ENCODE data around the gene MAL.

Gene MAL

DNA sequence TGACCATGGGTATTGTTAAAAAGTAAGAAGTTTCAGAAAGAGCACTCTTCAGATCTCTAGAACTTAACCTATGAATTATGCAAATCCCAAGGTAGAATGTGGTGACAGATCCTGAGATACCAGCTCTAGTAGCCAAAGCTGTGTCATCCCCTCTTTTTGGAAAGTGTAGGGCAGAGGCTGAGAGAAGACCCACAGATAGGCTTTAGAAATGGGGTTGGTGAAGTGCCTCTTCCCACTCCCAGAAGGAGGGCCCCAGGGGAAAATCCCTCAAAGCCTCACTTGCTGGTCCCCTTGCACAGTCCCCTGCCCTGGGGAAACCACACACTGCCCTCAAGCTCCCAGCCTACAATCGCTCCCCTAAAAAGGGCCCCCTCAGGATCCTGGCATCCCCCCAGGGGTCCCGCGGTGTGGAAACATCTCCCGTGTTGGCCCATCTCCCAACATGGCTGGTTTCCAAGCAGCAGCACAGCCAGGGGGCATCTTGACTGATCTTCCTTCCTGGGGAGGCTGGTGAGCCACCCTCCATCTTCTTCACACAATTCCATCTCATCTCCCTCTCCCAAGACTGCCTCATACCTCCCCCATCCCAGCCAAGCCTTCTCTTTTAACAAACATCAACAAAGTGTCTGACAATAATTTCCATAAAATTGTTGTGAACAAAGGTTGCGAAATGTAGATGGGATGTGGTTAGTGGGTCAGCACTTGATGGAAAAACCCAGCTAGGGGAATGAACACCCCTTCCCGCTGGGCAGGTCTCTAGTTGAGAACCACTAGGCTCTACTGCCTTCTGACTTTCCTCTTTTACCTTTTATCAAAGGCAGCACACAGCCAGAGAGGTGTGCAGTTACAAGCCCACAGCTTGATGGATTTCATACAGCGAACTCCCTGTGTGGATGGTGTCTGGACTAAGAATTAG is 25.1 kb downstream of the MAL start:
- peak; percentile 41 for DNase-seq

- no peak for DNase-seq
These were observed 26.1 kb downstream of the MAL start for GRCh38 chr2:95051626-95052025.

DNA sequence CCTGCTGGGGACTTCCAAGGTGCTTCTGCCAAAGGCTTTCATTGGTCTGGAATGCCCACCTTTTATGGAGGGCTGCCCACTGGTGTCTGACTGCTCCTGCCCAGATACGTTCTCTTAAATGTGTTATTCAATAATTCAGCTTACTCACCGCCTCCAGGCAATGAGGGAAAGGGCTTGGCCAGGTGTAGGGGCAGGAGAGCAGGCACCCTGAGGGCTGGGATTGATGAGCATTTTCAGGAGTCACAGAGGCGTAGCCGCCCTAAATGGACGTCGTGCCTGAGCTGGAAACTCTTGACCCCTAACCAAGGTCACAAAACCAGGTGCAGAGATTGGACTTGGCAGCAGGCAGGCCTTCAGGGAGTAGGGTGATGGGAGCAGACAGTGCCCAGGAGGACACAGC is 26.8 kb downstream of the MAL start:
- DNase-seq: no peak

DNA sequence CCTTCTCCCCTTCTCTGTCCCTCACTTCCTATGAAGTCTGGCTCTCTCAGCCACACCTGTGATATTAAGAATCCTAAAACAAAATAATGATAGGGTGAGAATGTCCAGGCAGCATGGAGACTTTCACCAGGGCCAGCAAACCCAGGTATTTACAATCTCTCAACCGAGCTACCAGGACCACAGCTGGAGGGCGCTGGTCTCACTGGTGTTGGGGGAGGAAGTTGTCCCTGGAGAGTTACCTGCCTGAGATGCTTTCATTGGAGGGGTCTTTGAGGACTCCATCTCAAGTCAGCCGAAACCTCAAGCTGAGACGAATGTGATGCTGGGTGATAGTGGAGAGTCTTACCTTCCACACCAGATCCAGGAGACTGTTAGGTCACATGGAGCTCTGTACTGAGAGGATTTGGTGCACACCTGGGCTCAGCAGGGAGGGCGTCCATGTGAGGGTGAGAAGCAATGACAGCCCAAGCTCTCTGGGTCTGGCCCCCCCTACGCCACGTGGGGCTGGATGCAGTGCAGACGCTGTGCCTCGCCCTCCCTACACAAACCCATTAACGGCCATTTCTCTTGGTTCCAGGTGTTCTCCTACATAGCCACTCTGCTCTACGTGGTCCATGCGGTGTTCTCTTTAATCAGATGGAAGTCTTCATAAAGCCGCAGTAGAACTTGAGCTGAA is 27.4 kb downstream of the MAL start:
- DNase-seq: no peak

GRCh38 chr2:95053543-95053942 is 28.0 kb downstream of the MAL start:
- DNase-seq: no peak

DNA sequence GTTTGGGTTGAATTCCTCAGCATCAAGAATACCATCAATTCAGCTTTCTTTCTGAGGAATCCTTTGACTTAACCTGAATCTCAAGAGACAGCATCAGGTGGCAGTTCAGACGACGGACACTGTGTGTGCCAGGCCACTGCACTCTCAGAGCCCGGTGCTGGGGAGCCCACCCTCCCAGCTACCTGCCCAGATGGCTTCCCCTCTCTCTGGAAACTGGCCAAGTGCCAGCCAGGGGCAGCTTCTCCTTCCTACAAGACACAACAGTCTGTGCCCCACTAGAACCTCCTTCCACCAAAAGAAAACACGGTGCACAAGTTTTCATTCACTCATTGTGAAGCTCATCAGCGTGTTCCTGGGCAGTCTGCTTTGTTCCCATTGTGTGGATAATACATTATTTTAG is 28.5 kb downstream of the MAL start:
- no peak for DNase-seq

DNA sequence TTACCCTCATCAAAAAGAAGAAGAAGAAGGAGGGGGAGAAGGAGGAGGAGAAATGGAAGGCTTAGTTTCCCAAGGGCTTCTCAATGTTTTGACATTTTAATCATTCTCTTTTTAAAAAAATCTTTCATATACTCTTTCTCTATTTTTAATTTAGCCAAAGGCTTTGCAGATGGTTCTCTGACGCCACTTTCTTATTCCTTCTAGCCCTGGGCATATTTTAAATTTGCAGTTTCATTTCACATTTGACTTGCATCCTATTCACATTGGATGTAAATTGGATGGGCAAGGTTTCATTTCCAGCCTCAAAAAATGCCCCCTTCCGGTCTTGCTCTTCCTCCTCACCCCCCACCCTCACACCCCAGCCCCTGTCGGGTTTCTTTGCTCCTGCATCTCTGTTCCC is 29.8 kb downstream of the MAL start:
- DNase-seq: no peak

DNA sequence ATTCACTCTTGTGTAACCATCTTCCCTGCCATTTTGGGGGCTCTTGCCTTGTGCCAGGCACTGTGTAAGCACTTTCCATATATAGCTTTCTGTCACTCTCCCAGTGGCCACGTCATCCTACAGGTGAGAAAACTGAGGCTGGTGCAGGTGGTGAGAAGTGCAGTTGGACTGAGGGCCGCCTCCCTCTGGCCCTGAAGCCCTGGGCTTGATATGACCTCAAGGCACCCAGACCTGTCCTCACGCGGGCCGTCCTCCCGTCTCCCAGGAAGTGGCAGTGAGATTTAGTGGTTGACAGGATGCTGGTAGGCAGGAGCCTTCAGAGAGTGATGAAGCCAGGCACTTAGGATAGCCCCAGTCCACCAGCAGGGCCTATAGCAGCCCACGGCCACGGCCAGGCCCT is 30.5 kb downstream of the MAL start:
- no peak for DNase-seq

GRCh38 chr2:95056461-95057459 is 31.3 kb downstream of the MAL start:
- DNase-seq: no peak

DNA sequence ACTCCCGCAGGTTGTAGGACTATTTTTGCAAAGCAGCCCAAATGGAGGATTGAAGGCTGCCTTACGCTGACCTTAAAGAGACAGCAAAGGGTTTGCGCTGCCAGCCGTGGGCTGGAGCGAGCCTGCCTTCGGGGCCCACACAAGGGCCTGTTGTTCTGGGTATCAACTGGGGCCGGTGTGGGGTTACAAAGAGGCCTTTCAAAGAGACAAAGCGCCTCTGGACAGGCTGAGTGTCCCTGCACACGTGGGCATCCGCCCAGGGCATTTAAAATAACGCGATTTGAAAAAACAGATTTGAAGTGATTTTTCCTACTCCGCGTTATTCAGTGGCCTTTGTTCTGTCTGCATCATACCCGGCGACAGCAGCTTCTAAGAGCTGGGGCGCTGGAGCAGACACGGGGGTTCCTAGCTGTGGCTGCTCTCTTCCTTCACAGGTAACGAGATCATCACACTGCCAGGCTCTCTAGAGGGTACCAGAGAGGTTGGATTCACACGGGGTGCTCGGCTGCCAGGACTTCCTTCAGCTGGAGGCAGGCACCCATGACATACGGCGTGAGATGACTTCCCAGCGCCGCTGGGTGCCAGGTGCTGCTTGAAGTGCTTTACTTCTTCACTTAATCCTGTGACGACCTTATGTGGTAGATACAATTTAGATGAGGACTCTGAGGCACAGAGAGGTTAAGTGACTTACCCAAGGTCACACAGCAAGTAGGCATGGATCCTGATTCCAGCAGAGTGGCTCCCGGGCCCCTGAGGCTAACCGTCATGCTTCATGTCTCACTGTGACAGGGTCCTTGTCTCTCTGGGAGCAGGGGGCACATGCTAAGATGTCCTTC is 32.2 kb downstream of the MAL start:
- no peak for DNase-seq

DNA sequence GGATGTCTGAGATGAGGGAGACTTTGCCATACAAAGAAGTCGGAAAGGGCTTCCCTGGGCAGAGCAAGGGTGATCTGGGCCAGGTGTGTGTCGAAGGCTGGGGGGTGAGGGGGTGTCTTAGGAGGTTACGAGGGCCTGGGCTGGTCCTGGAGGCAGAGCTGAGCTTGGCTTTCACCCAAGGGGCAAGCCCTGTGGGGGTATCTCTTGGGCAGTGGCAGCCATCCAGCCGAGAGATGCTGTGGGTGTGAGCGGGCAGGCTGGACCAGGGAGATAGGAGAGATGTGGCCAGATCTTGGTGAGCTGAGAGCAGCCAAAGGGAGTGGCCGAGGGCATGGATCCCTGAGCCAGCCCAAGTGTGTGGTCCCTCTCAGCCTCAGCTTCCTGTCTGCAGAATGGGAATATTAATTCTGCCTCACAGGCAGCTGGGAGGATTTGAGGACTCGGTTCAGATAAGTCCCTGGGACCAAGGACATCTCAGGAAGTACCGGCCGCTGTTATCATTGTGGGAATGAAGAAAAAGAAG is 33.0 kb downstream of the MAL start:
- DNase-seq: no peak

DNA sequence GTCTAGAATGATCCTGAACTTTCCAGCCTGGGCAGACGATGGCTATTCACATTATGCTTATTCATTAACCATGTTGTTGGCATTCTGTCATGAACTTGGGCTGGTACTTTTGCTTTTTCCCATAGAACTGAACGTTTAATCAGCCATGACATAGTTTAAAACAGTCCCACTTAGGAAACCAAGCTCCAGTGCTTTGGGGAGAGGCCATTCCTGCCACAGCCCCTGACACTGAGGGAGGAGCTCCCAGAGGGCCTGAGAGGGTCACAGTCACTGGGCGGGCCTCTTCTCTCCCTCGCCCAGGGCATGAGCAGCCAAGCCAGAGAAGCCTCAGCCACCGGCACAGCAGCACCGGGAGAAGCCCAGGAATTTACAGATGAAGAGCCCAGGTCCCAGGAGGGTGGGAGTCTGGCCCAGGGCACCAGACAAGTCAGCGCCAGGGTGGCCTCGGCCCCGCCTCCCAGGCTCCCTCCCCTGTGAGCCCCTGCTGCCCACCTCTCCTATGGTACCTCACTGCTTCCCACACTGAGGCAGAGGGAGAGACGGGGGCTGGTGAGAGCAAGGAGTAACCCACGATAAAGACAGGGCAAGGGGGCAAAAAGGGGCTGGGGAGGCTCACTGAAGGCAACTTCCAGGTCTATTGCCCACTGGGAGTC is 33.6 kb downstream of the MAL start:
- no peak for DNase-seq

GRCh38 chr2:95059656-95060370 is 34.3 kb downstream of the MAL start:
- DNase-seq: no peak

DNA sequence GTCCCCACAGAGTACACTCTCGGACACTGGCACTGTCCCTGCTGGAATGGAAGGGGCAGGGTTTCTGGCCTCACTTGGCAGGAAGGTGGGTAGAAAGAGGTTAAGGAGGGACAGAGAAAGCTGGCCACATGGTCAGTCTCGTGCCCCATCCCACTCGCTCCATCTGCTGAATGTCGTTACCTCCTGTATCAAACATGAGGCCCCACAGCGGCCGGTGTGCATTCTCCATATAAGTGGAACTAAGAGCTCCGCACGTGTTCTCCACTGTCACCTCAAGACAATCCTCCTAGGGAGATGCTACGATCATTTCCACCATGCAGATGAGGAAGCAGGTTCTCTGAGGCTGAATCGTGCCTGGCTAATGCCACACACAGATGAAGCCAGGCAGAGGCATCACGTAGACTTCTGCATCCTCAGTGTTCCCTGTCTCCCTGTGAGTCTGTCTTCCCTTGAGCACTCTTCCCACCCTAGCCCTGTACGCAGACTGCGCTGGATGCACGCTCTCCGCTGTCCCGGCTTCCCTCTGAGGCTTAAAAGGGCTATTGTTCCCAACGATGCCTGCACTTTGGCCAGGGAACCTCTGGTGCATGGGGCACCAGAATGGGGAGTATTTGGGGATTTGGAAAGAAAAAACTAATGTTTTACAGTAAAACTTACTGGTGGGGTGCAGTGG is 35.1 kb downstream of the MAL start:
- DNase-seq: no peak

- no peak for DNase-seq
These were observed 35.6 kb downstream of the MAL start for GRCh38 chr2:95061119-95061512.

DNA sequence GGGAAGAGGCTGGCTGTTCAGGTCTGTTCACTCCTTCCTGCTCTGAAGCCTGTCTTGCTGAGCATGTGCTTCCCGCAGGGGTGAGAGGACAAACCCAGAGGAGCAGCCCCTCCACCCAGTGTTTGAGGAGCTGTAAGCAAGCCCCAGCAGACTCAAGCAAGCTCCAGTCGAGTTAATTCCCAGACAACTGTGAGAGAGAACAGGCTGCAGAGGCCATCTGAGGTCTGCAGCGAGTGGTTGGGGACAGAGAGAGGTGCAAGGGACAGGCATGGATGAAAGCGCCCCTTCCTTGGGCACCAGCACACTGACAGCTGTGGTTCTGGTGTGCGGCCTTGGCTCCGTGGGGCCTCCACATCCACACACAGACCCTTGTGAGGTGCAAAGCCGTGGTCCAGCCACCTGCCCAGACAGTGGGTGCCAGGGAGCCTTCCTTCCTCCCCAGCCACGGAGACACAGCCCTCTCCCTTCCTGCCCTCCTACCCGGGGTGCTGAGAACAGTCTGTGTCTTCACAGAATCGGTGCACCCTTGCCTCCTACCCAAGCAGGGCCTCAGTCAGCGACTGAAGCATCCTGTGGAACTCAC is 36.2 kb downstream of the MAL start:
- no peak for DNase-seq

DNA sequence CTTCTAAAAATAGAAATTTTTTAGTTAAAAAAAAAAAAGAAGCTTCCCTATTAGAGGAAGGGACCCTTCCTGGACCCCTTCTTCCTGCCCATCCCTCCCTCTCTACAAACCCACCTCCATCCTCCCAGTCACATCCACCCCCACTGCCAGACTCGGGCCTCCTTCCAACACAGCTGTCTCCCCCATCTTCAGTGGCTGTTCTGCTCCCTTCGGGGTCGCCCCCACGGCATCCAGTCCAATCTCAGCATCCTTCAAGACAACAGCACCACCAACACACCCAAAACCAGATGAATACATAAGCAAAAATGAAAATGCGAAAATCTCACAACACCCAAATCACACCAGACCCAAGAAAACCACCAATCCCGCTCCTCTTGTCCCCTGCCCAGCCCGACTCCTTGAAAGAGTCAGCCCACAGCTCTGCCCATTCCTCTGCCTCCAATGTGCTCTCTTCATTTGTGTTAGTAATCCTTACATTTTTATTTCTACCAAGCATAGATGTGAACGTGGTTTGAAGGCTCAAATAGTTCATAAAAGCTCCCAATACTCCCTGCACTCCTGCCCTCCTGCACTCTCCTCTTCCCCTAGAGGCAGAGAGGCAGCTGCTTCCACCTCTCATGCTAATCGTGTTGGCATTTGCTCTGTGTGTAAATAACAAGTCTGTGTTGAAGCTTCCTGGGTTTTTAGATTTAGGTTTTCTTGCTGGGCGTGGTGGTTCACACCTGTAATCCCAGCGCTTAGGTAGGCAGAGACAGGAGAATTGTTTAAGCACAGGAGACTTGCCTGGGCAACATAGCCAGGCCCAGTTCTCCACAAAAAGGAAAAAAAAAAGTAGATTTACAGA is 37.0 kb downstream of the MAL start:
- no peak for DNase-seq

- DNase-seq: no peak
These were observed 37.8 kb downstream of the MAL start for GRCh38 chr2:95063086-95063958.

All from activated CD4-positive, alpha-beta T cell treated with anti-CD3 and anti-CD28 coated beads, Interleukin-10, Interleukin-2, amounts not matched to agents 100 ng/mL and 50 ng/mL, durations not matched to agents 16 hours and 8 hours (primary cell).